OCI-LY7 (cell line): ENCODE results near the gene ST6GALNAC6. TPM values are rescaled to one million over a fixed set of nuclear protein-coding genes. Genes with fewer than 3 reads are reported as not detected.

Experiments
- BruUV-seq: library from RNA; stranded (reverse); fragments of 400-500 nt; replicated peaks from 2 replicates; lab custom pipeline; 2021; lab: Mats Ljungman, UMichigan
- CTCF ChIA-PET: fragments of 300-600 bp; sonication (Branson Sonifier 250); formaldehyde crosslinking; loops from one replicate; lab custom pipeline; 2022; ENCODE audit warnings: antibody characterized with exemption; ENCODE audit not compliant: unreplicated experiment; lab: Charles Lee
- POLR2A ChIA-PET: fragments of 300-600 bp; sonication (Branson Sonifier 250); formaldehyde crosslinking; loops from one replicate; lab custom pipeline; 2022; ENCODE audit warnings: antibody characterized with exemption; lab: Charles Lee
- DNase-seq: peaks from one replicate; pipeline ENCODE4 v3.0.0-alpha.2; 2015; ENCODE audit warnings: low spot score
- H2AFZ ChIP-seq: fragments of 200-600 bp; sonication (generic), shearing (Covaris generic); 2 replicates; pipeline ENCODE4 v1.6.1; 2014; ENCODE audit warnings: mild to moderate bottlenecking, antibody characterized with exemption, low read length, moderate library complexity
- H3K27ac ChIP-seq: fragments of 200-600 bp; sonication (generic); 2 replicates; pipeline ENCODE4 v1.5.1; 2014; ENCODE audit warnings: mixed run types, low read depth, mild to moderate bottlenecking, moderate library complexity, low read length, inconsistent platforms; ENCODE audit not compliant: poor library complexity, severe bottlenecking
- H3K36me3 ChIP-seq: fragments of 200-600 bp; sonication (generic); 2 replicates; pipeline ENCODE4 v1.6.1; 2014; ENCODE audit warnings: mild to moderate bottlenecking, antibody characterized with exemption, low read length, moderate library complexity, mixed read lengths; ENCODE audit not compliant: insufficient read depth
- H3K4me1 ChIP-seq: fragments of 200-600 bp; sonication (generic); 2 replicates; pipeline ENCODE4 v1.5.1; 2014; ENCODE audit warnings: mild to moderate bottlenecking, low read length; ENCODE audit not compliant: insufficient read depth, poor library complexity, severe bottlenecking
- H3K4me2 ChIP-seq: fragments of 200-600 bp; sonication (generic); 2 replicates; pipeline ENCODE4 v1.6.1; 2014; ENCODE audit warnings: mild to moderate bottlenecking, low read length
- H3K4me3 ChIP-seq: fragments of 200-600 bp; sonication (generic); 2 replicates; pipeline ENCODE4 v1.5.1; 2014; ENCODE audit warnings: mild to moderate bottlenecking, low read depth, low read length; ENCODE audit not compliant: poor library complexity, severe bottlenecking
- H3K79me2 ChIP-seq: fragments of 200-600 bp; sonication (generic); 2 replicates; pipeline ENCODE4 v1.6.1; 2016; ENCODE audit warnings: low read depth, mild to moderate bottlenecking, low read length, moderate library complexity, mixed read lengths; ENCODE audit not compliant: insufficient read depth
- H3K9me2 ChIP-seq: fragments of 200-600 bp; sonication (generic); 2 replicates; pipeline ENCODE4 v1.6.1; 2016; ENCODE audit warnings: mild to moderate bottlenecking, low read length, mixed read lengths; ENCODE audit not compliant: insufficient read depth
- H3K9me3 ChIP-seq: fragments of 200-600 bp; sonication (generic); 2 replicates; pipeline ENCODE4 v1.6.1; 2014; ENCODE audit warnings: mild to moderate bottlenecking, mixed run types, low read length, mixed read lengths
- H4K20me1 ChIP-seq: fragments of 200-600 bp; sonication (generic); 2 replicates; pipeline ENCODE4 v1.6.1; 2014; ENCODE audit warnings: mild to moderate bottlenecking, antibody characterized with exemption, low read length, moderate library complexity, mixed read lengths; ENCODE audit not compliant: insufficient read depth
- CTCF ChIP-seq: fragments of 200-600 bp; sonication (generic); conservative IDR thresholded peaks from 2 replicates; pipeline ENCODE4 v1.5.1; 2014; ENCODE audit warnings: mild to moderate bottlenecking, antibody characterized with exemption, low read length, moderate library complexity, mixed read lengths
- EZH2phosphoT487 ChIP-seq: fragments of 200-600 bp; sonication (generic); IDR thresholded peaks from 2 replicates; pipeline ENCODE4 v1.6.1; 2018; ENCODE audit warnings: low read depth, borderline replicate concordance, mild to moderate bottlenecking, mixed run types, antibody characterized with exemption, low read length, moderate library complexity, mixed read lengths
- intact Hi-C: fragments of 100-400 bp; cut with micrococcal nuclease; formaldehyde crosslinking; loops from one replicate; pipeline ENCODE4 v1.10.0; 2022; ENCODE audit not compliant: unreplicated experiment
- total RNA-seq, 2 experiments: library from RNA; depleted of rRNA in 1 of 2; stranded (reverse); fragments of >200 nt in 1 of 2; shearing (Covaris generic) in 1 of 2; gene quantifications; 2 replicates each; pipeline ENCODE4 v1.2.3, GENCODE V29; 2014 to 2022

Gene ST6GALNAC6
- total RNA-seq, 2 experiments from 2014 or later = 43.7 to 51.3 TPM

- POLR2A ChIA-PET = interaction anchor here (0.6 to 1.0 kb wide), 2 partner anchors 10 to 144 kb away, joined by 3 read pairs; partner anchors contain the start of gene NAIF1
- no peaks in the 10 kb centered on the region; the same call in 1 of the 2 replicates for H3K79me2 ChIP-seq
- H3K9me2 ChIP-seq = no peaks in the 10 kb centered on the region
- TF ChIP-seq EZH2phosphoT487 (no peak), CTCF (no peak)
- no peaks in the 10 kb centered on the region for H3K9me3 ChIP-seq
- H2AFZ ChIP-seq = no peak overlapping the region
- H3K27ac ChIP-seq = no peak overlapping the region
- H3K36me3 ChIP-seq = no peaks in the 10 kb centered on the region
- intact Hi-C loops = loop anchor here (10.0 kb wide), 1 partner anchor 419 kb away; no protein-coding TSS in a partner anchor
- no peaks in the 10 kb centered on the region for H4K20me1 ChIP-seq
- BruUV-seq = no TSS peak
- no peak for DNase-seq
- H3K4me3 ChIP-seq = no peak overlapping the region
- peaks cover 37% of the 10 kb centered on the region for H3K4me1 ChIP-seq
- CTCF ChIA-PET = no interaction called here
- H3K4me2 ChIP-seq = no peak overlapping the region
Observed at GRCh38 chr9:127923771-127924170, 24.4 kb upstream of the ST6GALNAC6 start.

- Histone ChIP-seq H3K36me3 (no peaks in the 10 kb centered on the region), H3K4me2 (no peak overlapping the region), H3K9me2 (no peaks in the 10 kb centered on the region), H3K27ac (no peak overlapping the region), H3K4me1 (peaks cover 37% of the 10 kb centered on the region), H2AFZ (no peak overlapping the region), H3K9me3 (no peaks in the 10 kb centered on the region), H3K4me3 (no peak overlapping the region), H4K20me1 (no peaks in the 10 kb centered on the region), H3K79me2 (no peaks in the 10 kb centered on the region; the same call in 1 of the 2 replicates)
- ChIA-PET POLR2A (interaction anchor here (0.6 to 1.0 kb wide), 3 partner anchors 16 to 282 kb away, joined by 3 read pairs; partner anchors contain the start of gene NAIF1), CTCF (interaction anchor here (0.6 kb wide), 1 partner anchor 47 kb away, joined by 7 read pairs; no protein-coding TSS in a partner anchor)
- no peak for DNase-seq
- no peak for TF ChIP-seq EZH2phosphoT487
- no peak for TF ChIP-seq CTCF
- intact Hi-C loops = loop anchor here (10.0 kb wide), 1 partner anchor 418 kb away; no protein-coding TSS in a partner anchor
- no TSS peak for BruUV-seq
Observed at GRCh38 chr9:127923046-127923445, 23.6 kb upstream of the ST6GALNAC6 start.
